Activated CD8-positive, alpha-beta T cell treated with anti-CD3 and anti-CD28 coated beads for 36 hours (primary cell): Measurements from ENCODE around the gene TMIE. TPM values are rescaled to one million over a fixed set of nuclear protein-coding genes. Genes with fewer than 3 reads are reported as not detected.

Experiments used
- ATAC-seq: fragments of 200-7000 bp; cut with Tn5 transposase; one replicate; pipeline ENCODE4 v1.10.0; 2021; ENCODE audit warnings: mild to moderate bottlenecking, moderate library complexity
- CTCF ChIA-PET: fragments of 350-600 bp; sonication (Branson Sonifier 250); formaldehyde crosslinking; loops from one replicate; lab custom pipeline; 2021; ENCODE audit warnings: antibody characterized with exemption; lab: Charles Lee
- POLR2A ChIA-PET: fragments of 350-600 bp; sonication (Branson Sonifier 250); formaldehyde crosslinking; loops from one replicate; lab custom pipeline; 2021; ENCODE audit warnings: antibody characterized with exemption; lab: Charles Lee
- DNase-seq: peaks from one replicate; pipeline ENCODE4 v3.0.0-alpha.2; 2020
- H3K27ac Mint-ChIP-seq: one replicate; pipeline ENCODE4 v1.8.0; 2021; ENCODE audit warnings: mild to moderate bottlenecking, mixed read lengths
- H3K27me3 Mint-ChIP-seq: one replicate; pipeline ENCODE4 v1.8.0; 2021; ENCODE audit warnings: mixed read lengths
- H3K36me3 Mint-ChIP-seq: one replicate; pipeline ENCODE4 v1.8.0; 2021; ENCODE audit warnings: low read depth, mixed read lengths
- H3K4me1 Mint-ChIP-seq: one replicate; pipeline ENCODE4 v1.8.0; 2021; ENCODE audit warnings: low read depth, mixed read lengths
- H3K4me3 Mint-ChIP-seq: one replicate; pipeline ENCODE4 v1.8.0; 2021; ENCODE audit warnings: mild to moderate bottlenecking, moderate library complexity, mixed read lengths
- H3K9me3 Mint-ChIP-seq: one replicate; pipeline ENCODE4 v1.8.0; 2021; ENCODE audit warnings: mixed read lengths
- intact Hi-C: fragments of 100-400 bp; cut with micrococcal nuclease; formaldehyde crosslinking; loops from one replicate; pipeline ENCODE4 v1.10.0; 2022
- total RNA-seq, 2 experiments: library from RNA; stranded (reverse); gene quantifications; one replicate each; pipeline ENCODE4 v1.2.3, GENCODE V29; 2021
- TF ChIP-seq, protein P1 (sequence below): fragments of 200-600 bp; IDR thresholded peaks from one replicate; pipeline ENCODE4 v1.8.0; 2022; ENCODE audit warnings: antibody characterized with exemption, mild to moderate bottlenecking

TMIE gene
- total RNA-seq, 2 experiments from 2014 or later: 0.81 to 0.90 TPM

DNA sequence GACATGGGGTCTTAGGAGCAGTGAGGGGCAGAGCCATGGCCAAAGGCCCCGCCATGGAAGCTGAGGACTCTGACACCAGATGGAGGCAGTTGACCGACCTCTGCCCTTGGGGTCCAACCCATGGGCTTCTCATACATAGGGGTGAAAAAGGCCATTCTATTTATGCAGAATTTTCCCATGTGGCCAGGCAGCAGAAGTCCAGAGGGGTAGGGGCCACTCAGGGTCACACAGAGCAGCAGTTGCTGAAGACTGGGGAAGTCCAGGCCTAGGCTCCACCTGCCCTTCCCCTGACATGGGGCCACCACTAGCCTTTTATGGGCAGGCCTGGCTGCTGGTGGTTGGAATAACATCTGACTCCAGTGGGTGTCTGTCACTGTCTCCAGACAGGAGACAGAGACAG, 10.1 kb downstream of the TMIE start:
- H3K4me3 Mint-ChIP-seq: no peak overlapping the region
- no peaks in the 10 kb centered on the region for H3K36me3 Mint-ChIP-seq
- intact Hi-C loops: no loop called here
- H3K4me1 Mint-ChIP-seq: no peaks in the 10 kb centered on the region
- DNase-seq (no peak), ATAC-seq (no peak)
- POLR2A ChIA-PET: no interaction called here
- H3K27ac Mint-ChIP-seq: no peak overlapping the region
- H3K9me3 Mint-ChIP-seq: no peaks in the 10 kb centered on the region
- no peaks in the 10 kb centered on the region for H3K27me3 Mint-ChIP-seq
- CTCF ChIA-PET: no interaction called here
- TF ChIP-seq, protein P1, sequence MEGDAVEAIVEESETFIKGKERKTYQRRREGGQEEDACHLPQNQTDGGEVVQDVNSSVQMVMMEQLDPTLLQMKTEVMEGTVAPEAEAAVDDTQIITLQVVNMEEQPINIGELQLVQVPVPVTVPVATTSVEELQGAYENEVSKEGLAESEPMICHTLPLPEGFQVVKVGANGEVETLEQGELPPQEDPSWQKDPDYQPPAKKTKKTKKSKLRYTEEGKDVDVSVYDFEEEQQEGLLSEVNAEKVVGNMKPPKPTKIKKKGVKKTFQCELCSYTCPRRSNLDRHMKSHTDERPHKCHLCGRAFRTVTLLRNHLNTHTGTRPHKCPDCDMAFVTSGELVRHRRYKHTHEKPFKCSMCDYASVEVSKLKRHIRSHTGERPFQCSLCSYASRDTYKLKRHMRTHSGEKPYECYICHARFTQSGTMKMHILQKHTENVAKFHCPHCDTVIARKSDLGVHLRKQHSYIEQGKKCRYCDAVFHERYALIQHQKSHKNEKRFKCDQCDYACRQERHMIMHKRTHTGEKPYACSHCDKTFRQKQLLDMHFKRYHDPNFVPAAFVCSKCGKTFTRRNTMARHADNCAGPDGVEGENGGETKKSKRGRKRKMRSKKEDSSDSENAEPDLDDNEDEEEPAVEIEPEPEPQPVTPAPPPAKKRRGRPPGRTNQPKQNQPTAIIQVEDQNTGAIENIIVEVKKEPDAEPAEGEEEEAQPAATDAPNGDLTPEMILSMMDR: no peak

DNA sequence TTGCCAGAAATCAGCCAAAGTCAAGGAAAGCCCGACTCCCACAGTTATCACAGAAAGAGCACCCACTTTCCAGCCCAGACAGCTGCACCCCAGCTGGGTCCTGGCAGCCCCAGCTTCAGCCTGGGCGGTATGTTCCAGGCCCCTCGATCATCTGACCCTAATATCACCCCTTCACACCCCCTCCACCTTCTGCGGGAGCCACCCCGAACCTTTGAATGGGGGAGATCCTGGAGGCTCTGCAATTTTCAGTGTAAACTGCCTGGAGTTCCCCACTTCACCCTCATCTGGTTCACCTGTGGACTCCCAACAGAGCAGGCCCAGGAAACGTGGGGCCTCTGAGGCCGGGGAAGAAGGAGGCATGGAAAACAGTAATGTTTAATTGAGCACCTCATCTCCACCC, 10.6 kb downstream of the TMIE start:
- intact Hi-C loops: no loop called here
- no peaks in the 10 kb centered on the region for H3K4me1 Mint-ChIP-seq
- ChIA-PET POLR2A (no interaction called here), CTCF (no interaction called here)
- DNase-seq (no peak), ATAC-seq (no peak)
- H3K27ac Mint-ChIP-seq: no peak overlapping the region
- H3K9me3 Mint-ChIP-seq: no peaks in the 10 kb centered on the region
- H3K27me3 Mint-ChIP-seq: no peaks in the 10 kb centered on the region
- H3K36me3 Mint-ChIP-seq: no peaks in the 10 kb centered on the region
- H3K4me3 Mint-ChIP-seq: no peak overlapping the region
- TF ChIP-seq, protein P1: no peak

DNA sequence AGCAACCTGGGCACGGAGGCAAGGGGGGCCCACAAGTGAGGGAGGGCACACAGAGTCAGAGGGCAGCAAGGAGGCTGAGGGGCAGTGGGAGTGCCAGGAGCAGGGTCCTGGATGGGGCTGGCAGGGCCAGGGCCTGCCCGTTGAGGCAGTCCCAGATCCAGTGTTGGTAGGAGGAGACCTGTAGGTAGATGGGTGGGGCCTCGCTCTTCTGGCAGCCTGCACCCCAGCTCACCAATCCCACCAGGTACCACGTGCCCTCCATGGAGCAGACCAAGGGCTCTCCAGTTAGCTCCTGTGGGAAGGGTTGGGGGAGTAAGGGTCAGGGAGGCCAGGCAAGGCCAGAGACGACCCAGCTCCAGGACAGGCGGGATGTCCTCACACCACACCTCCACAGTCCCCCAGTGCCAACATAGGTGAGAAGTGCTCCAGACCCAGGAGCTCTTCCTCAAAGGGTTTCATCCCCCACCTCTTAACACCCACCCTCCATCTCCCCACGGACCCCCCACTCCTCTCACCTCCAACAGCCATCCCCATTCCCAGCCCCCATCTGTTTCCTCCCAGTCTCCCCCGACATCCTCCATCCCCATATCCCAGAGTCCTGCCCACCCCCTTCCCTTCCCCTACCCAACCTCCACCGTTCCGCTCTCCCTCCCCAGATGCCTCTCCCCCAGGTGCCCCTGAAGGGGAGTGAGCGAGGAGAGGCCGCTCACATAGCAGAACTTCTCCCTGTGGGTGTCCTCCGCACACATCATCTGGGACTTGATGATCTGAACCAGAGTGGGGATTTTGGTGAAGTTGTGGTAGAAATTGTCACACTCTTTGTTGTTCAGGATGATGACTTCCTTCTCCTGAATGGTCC, 11.2 kb downstream of the TMIE start:
- no peaks in the 10 kb centered on the region for H3K4me1 Mint-ChIP-seq
- H3K27ac Mint-ChIP-seq: no peak overlapping the region
- CTCF ChIA-PET: no interaction called here
- H3K36me3 Mint-ChIP-seq: no peaks in the 10 kb centered on the region
- ATAC-seq (no peak), DNase-seq (no peak)
- no peaks in the 10 kb centered on the region for H3K9me3 Mint-ChIP-seq
- POLR2A ChIA-PET: interaction anchor here (0.6 kb wide), 1 partner anchor 70 kb away, joined by 4 read pairs; no protein-coding TSS in a partner anchor
- TF ChIP-seq, protein P1: no peak
- intact Hi-C loops: no loop called here
- H3K27me3 Mint-ChIP-seq: no peaks in the 10 kb centered on the region
- no peak overlapping the region for H3K4me3 Mint-ChIP-seq

DNA sequence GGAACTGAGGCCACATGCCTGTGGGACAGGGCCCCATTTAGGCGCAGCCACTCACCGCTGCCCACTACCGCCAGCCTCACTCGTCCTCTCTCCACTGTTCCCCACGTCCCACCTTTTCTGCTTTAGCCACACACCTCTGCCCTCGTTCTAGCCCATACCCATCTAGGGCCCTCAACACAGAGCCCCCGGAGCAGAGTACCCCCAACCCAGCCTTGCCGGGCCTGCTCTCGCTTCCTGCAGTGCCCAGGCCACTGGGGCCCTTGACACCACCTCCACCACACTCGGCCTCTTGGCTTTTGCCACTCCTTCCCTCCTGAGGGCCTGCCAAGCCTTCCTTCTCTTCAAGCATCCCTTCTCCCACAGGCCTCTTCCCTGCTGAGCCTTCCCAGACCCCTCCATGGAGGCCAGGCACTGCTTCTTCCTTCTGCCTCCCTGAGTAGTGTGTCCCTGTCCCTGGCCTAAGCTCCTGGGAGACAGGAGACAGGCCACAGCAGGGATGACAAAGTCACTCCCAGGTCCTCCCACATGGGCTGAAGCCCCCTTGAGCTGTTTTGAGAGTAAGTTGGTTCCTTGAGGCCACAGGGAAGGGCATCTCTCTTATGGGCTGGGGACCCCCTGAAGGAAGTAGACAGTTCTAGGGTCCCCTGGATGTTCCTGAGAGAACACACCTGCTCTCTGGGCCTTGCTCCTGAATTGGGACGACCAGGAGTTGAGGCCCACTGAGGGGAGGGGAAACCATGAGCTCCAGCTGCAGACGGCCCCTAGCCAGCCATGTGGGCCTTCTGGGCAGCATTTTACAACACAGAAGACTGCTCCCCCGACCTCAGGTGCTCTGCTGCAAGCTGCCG, 12.1 kb downstream of the TMIE start:
- H3K4me3 Mint-ChIP-seq: no peak overlapping the region
- TF ChIP-seq, protein P1: no peak
- no peak for DNase-seq
- peaks cover 2% of the 10 kb centered on the region for H3K27me3 Mint-ChIP-seq
- intact Hi-C loops: no loop called here
- H3K36me3 Mint-ChIP-seq: no peaks in the 10 kb centered on the region
- H3K9me3 Mint-ChIP-seq: no peaks in the 10 kb centered on the region
- ATAC-seq: no peak
- POLR2A ChIA-PET: interaction anchor here (0.6 kb wide), 1 partner anchor 69 kb away, joined by 4 read pairs; no protein-coding TSS in a partner anchor
- H3K4me1 Mint-ChIP-seq: no peaks in the 10 kb centered on the region
- CTCF ChIA-PET: interaction anchor here (1.1 kb wide), 1 partner anchor 10 kb away, joined by 3 read pairs; no protein-coding TSS in a partner anchor
- no peak overlapping the region for H3K27ac Mint-ChIP-seq
